Panc1 (cell line): ENCODE results near the gene C4BPB. TPM values are rescaled to one million over a fixed set of nuclear protein-coding genes. Genes with fewer than 3 reads are reported as not detected.

Experiments
- ATAC-seq: fragments of 200-7000 bp; cut with Tn5 transposase; 2 replicates; pipeline ENCODE4 v1.9.1; 2020; ENCODE audit warnings: mild to moderate bottlenecking, moderate library complexity
- BruUV-seq: library from RNA; stranded (reverse); fragments of 400-500 nt; replicated peaks from 2 replicates; lab custom pipeline; 2021; lab: Mats Ljungman, UMichigan
- CTCF ChIA-PET: fragments of 300-600 bp; sonication (Branson Sonifier 250); formaldehyde crosslinking; loops from one replicate; lab custom pipeline; 2022; ENCODE audit warnings: antibody characterized with exemption; lab: Charles Lee
- POLR2A ChIA-PET: fragments of 300-600 bp; sonication (Branson Sonifier 250); formaldehyde crosslinking; loops from one replicate; lab custom pipeline; 2022; ENCODE audit warnings: antibody characterized with exemption; lab: Charles Lee
- DNase-seq: peaks from one replicate; pipeline ENCODE4 v3.0.0-alpha.2; 2010; ENCODE audit warnings: low read depth, low spot score
- H3K27ac ChIP-seq: 2 replicates; pipeline ENCODE4 v1.5.1; 2011; ENCODE audit warnings: mild to moderate bottlenecking, low read length, inconsistent platforms
- H3K27me3 ChIP-seq: fragments of 200-500 bp; sonication (Bioruptor generic); 2 replicates; pipeline ENCODE4 v1.6.0; 2014; ENCODE audit warnings: low read length, inconsistent platforms; ENCODE audit not compliant: control insufficient read depth, insufficient read depth
- H3K36me3 ChIP-seq: fragments of 200-500 bp; sonication (Bioruptor generic); 2 replicates; pipeline ENCODE4 v1.5.1; 2014; ENCODE audit warnings: inconsistent platforms, mild to moderate bottlenecking, low read length, moderate library complexity; ENCODE audit not compliant: control insufficient read depth, insufficient read depth
- H3K4me1 ChIP-seq: 2 replicates; pipeline ENCODE4 v1.5.1; 2011; ENCODE audit warnings: inconsistent platforms, mild to moderate bottlenecking, low read length, moderate library complexity; ENCODE audit not compliant: control insufficient read depth, insufficient read depth
- H3K4me3 ChIP-seq, 2 experiments: 2 replicates each; pipeline ENCODE4 v1.5.1; 2011 to 2012; ENCODE audit warnings: low read depth in 2 of 2, low read length in 2 of 2, mild to moderate bottlenecking in 2 of 2, inconsistent platforms in 1 of 2, moderate library complexity in 1 of 2
- H3K9me3 ChIP-seq: fragments of 200-500 bp; sonication (Bioruptor generic); 2 replicates; pipeline ENCODE4 v1.5.1; 2014; ENCODE audit warnings: low read depth, mild to moderate bottlenecking, inconsistent platforms, low read length, moderate library complexity; ENCODE audit not compliant: control insufficient read depth, insufficient read depth
- POLR2AphosphoS5 ChIP-seq: IDR thresholded peaks from 2 replicates; pipeline ENCODE4 v1.6.1; 2012; ENCODE audit warnings: mild to moderate bottlenecking, low read depth, low read length, moderate library complexity
- SIN3A ChIP-seq: IDR thresholded peaks from 2 replicates; pipeline ENCODE4 v1.6.1; 2012; ENCODE audit warnings: low read depth, mild to moderate bottlenecking, low read length, moderate library complexity, borderline replicate concordance; ENCODE audit not compliant: insufficient read depth
- TCF7L2 ChIP-seq: IDR thresholded peaks from 2 replicates; pipeline ENCODE4 v1.6.1; 2011; ENCODE audit warnings: mild to moderate bottlenecking, low read depth, low read length, inconsistent platforms
- in situ Hi-C: cut with HindIII; loops from 2 replicates; pipeline ENCODE4 v1.10.0; 2016; ENCODE audit warnings: low sequenced_read_pairs, low pct_unique_long_range_greater_than_20kb
- intact Hi-C: fragments of 100-400 bp; cut with micrococcal nuclease; formaldehyde crosslinking; loops from one replicate; pipeline ENCODE4 v1.10.0; 2022; ENCODE audit not compliant: unreplicated experiment
- total RNA-seq: library from RNA; stranded (reverse); gene quantifications from one replicate; pipeline ENCODE4 v1.2.1, GENCODE V29; 2021; ENCODE audit not compliant: unreplicated experiment
- TF ChIP-seq, protein P1 (sequence below), 2 experiments: IDR thresholded peaks; 2 replicates each; pipeline ENCODE4 v1.6.1; 2011 to 2012; ENCODE audit warnings: low read depth in 2 of 2, control low read depth in 1 of 2, low read length in 1 of 2, mild to moderate bottlenecking in 1 of 2, moderate library complexity in 1 of 2; ENCODE audit not compliant: insufficient read depth in 1 of 2
- TF ChIP-seq, protein P2 (sequence below): fragments of 450-650 bp; IDR thresholded peaks from 2 replicates; pipeline ENCODE4 v1.5.1; 2017; ENCODE audit warnings: mild to moderate bottlenecking

C4BPB gene
- total RNA-seq, 1 experiment from 2014 or later: 0.62 TPM

DNA sequence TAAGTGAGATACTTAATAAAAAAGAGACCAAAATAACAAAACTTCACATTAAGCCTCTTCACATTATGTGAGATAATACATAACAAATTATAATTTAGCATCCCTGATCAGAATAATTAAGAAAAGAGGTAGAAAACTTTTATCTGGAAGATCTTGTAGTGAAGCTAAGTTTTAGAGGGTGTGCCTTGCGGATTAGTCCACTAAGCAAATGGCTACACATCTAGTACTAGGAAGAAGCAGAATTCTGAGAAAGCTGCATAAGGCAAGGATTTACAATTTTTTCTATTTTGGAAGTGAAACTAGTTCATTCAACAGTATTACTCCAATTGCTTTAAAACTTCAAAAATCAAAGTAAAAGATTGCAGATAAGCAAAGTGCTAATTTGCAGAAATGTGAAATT lies 41.2 kb upstream of the C4BPB start:
- peaks cover 13% of the 10 kb centered on the region for H3K4me1 ChIP-seq

DNA sequence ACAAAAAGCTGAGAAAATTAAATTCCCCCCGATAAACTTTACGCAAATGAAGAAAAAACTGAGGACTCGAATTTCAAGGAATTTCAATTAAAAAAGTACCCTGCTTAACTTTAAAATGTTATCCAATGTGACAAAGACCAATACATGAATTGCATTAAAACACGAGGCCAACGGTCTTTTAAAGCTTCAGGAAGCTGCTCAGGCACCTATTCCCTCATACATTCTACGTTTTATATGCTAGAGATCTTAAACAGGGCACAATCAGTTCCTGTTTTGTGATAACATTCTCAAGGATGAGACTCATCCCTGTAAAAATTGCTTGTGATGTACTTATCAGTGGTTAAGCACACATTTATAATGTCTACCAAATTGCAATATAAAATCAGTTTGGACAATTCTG lies 40.6 kb upstream of the C4BPB start:
- POLR2A ChIA-PET: interaction anchor here (0.5 kb wide), 1 partner anchor 37 kb away, joined by 4 read pairs; no protein-coding TSS in a partner anchor

More for the DNA sequence above, 41.2 kb upstream of the C4BPB start:
- TF ChIP-seq POLR2AphosphoS5 (no peak), TCF7L2 (no peak), SIN3A (no peak)
- TF ChIP-seq, protein P1, sequence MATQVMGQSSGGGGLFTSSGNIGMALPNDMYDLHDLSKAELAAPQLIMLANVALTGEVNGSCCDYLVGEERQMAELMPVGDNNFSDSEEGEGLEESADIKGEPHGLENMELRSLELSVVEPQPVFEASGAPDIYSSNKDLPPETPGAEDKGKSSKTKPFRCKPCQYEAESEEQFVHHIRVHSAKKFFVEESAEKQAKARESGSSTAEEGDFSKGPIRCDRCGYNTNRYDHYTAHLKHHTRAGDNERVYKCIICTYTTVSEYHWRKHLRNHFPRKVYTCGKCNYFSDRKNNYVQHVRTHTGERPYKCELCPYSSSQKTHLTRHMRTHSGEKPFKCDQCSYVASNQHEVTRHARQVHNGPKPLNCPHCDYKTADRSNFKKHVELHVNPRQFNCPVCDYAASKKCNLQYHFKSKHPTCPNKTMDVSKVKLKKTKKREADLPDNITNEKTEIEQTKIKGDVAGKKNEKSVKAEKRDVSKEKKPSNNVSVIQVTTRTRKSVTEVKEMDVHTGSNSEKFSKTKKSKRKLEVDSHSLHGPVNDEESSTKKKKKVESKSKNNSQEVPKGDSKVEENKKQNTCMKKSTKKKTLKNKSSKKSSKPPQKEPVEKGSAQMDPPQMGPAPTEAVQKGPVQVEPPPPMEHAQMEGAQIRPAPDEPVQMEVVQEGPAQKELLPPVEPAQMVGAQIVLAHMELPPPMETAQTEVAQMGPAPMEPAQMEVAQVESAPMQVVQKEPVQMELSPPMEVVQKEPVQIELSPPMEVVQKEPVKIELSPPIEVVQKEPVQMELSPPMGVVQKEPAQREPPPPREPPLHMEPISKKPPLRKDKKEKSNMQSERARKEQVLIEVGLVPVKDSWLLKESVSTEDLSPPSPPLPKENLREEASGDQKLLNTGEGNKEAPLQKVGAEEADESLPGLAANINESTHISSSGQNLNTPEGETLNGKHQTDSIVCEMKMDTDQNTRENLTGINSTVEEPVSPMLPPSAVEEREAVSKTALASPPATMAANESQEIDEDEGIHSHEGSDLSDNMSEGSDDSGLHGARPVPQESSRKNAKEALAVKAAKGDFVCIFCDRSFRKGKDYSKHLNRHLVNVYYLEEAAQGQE (IDR thresholded peaks at IDR 0.05; ENCODE audit: insufficient read depth in 1 of 2, low read depth in 2 of 2, low read length in 1 of 2): no peak
- TF ChIP-seq, protein P2, sequence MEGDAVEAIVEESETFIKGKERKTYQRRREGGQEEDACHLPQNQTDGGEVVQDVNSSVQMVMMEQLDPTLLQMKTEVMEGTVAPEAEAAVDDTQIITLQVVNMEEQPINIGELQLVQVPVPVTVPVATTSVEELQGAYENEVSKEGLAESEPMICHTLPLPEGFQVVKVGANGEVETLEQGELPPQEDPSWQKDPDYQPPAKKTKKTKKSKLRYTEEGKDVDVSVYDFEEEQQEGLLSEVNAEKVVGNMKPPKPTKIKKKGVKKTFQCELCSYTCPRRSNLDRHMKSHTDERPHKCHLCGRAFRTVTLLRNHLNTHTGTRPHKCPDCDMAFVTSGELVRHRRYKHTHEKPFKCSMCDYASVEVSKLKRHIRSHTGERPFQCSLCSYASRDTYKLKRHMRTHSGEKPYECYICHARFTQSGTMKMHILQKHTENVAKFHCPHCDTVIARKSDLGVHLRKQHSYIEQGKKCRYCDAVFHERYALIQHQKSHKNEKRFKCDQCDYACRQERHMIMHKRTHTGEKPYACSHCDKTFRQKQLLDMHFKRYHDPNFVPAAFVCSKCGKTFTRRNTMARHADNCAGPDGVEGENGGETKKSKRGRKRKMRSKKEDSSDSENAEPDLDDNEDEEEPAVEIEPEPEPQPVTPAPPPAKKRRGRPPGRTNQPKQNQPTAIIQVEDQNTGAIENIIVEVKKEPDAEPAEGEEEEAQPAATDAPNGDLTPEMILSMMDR: no peak
- peaks cover 21% of the 10 kb centered on the region for H3K36me3 ChIP-seq
- no peaks in the 10 kb centered on the region for H3K27me3 ChIP-seq
- CTCF ChIA-PET: no interaction called here
- POLR2A ChIA-PET: interaction anchor here (0.5 kb wide), 1 partner anchor 36 kb away, joined by 4 read pairs; no protein-coding TSS in a partner anchor
- no peak for DNase-seq
- in situ Hi-C loops (no loop called here), intact Hi-C loops (no loop called here)
- H3K27ac ChIP-seq: no peak overlapping the region
- H3K4me3 ChIP-seq: no peak overlapping the region
- BruUV-seq: no TSS peak
- ATAC-seq: no peak
- no peaks in the 10 kb centered on the region for H3K9me3 ChIP-seq

More for the DNA sequence above, 40.6 kb upstream of the C4BPB start:
- intact Hi-C loops (no loop called here), in situ Hi-C loops (no loop called here)
- Histone ChIP-seq H3K9me3 (no peaks in the 10 kb centered on the region), H3K27me3 (no peaks in the 10 kb centered on the region), H3K4me3 (no peak overlapping the region), H3K36me3 (peaks cover 21% of the 10 kb centered on the region), H3K4me1 (peaks cover 13% of the 10 kb centered on the region), H3K27ac (no peak overlapping the region)
- BruUV-seq: no TSS peak
- ATAC-seq (no peak), DNase-seq (no peak)
- TF ChIP-seq, protein P1 (IDR thresholded peaks at IDR 0.05; ENCODE audit: insufficient read depth in 1 of 2, low read depth in 2 of 2, low read length in 1 of 2): no peak
- TF ChIP-seq SIN3A: no peak
- TF ChIP-seq POLR2AphosphoS5: no peak
- TF ChIP-seq TCF7L2: no peak
- TF ChIP-seq, protein P2: no peak
- CTCF ChIA-PET: no interaction called here
